ENCODE measurements around the gene PSMG4.

PSMG4 gene

DNA sequence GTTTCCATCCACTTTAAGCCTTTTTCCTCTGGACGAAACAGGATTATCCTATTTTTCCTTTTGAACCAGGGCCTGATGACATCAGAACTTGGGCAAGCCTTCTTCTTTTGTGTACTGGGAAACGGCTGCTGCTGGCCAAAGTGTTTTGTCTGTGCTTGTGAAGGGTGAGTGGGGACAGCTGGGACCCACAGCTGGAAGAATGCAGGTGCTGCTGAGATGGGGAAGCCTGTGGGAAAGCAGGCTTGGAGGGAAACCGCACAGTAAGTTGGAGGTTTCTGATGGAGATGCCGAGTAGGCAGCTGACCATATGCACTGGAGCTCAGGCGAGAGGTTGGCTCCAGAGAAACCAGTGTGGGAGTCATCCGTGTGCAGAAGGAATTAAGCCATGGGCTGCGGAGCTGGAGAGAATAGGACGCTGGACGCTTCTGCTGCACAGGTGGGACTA lies 8.5 kb upstream of the PSMG4 start:
- Histone ChIP-seq H2BK12ac (ENCODE audit: low read length) (no peak overlapping the region), H3K9me3 (ENCODE audit: insufficient read depth, low read depth, low read length) (peaks cover 2% of the 10 kb centered on the region), H3K79me2 (ENCODE audit: control insufficient read depth, insufficient read depth, low read length, poor library complexity) (no peaks in the 10 kb centered on the region), H3K23ac (ENCODE audit: low read length) (no peak overlapping the region), H2BK120ac (ENCODE audit: insufficient read depth, low read length, poor library complexity) (no peak overlapping the region), H3K27ac (ENCODE audit: low read depth, low read length) (no peak overlapping the region), H3K4me3 (ENCODE audit: low read depth, low read length) (no peak overlapping the region), H2AK5ac (ENCODE audit: low read length) (no peak overlapping the region), H3K4me2 (ENCODE audit: low read length) (no peak overlapping the region), H4K8ac (ENCODE audit: low read depth, low read length) (no peak overlapping the region), H3K18ac (ENCODE audit: low read length) (no peak overlapping the region), H3K79me1 (ENCODE audit: low read length) (peaks cover 10% of the 10 kb centered on the region), H3K4ac (ENCODE audit: low read depth, low read length) (no peak overlapping the region), H3K36me3 (ENCODE audit: control insufficient read depth in 1 of 2, insufficient read depth in 2 of 2, low read length in 2 of 2) (no peaks in the 10 kb centered on the region), H3K14ac (ENCODE audit: low read length) (no peak overlapping the region), H4K91ac (ENCODE audit: low read depth, low read length) (no peak overlapping the region), H3K4me1 (ENCODE audit: control insufficient read depth in 1 of 2, insufficient read depth in 2 of 2, low read length in 2 of 2) (peaks cover 18 to 31% of the 10 kb centered on the region in 2 experiments), H4K12ac (ENCODE audit: low read depth, low read length) (no peak overlapping the region), H2BK5ac (ENCODE audit: low read depth, low read length, poor library complexity) (no peak overlapping the region), H2AFZ (ENCODE audit: insufficient read depth, low read length, poor library complexity) (no peak overlapping the region), H3K9ac (ENCODE audit: low read length) (no peak overlapping the region), H3K27me3 (ENCODE audit: insufficient read depth, low read length) (no peaks in the 10 kb centered on the region)
- no peak for DNase-seq
- no CpG with 5 or more reads among the region's 9 CpGs for WGBS (ENCODE audit: extremely low coverage, insufficient coverage, insufficient read length)

- H2AFZ ChIP-seq (ENCODE audit: insufficient read depth, low read length, poor library complexity) = peak overlapping the region; percentile 30
- H4K8ac ChIP-seq (ENCODE audit: low read depth, low read length) = peak overlapping the region; percentile 56
- peak; percentile 74 to 91 for DNase-seq
- H2AK5ac ChIP-seq (ENCODE audit: low read length) = peak overlapping the region; percentile 49
- H3K4me1 ChIP-seq (ENCODE audit: control insufficient read depth in 1 of 2, insufficient read depth in 2 of 2, low read length in 2 of 2) = peaks cover 16 to 29% of the 10 kb centered on the region in 2 experiments
- no peaks in the 10 kb centered on the region for H3K27me3 ChIP-seq (ENCODE audit: insufficient read depth, low read length)
- H3K79me2 ChIP-seq (ENCODE audit: control insufficient read depth, insufficient read depth, low read length, poor library complexity) = no peaks in the 10 kb centered on the region
- no peak overlapping the region for H3K9ac ChIP-seq (ENCODE audit: low read length)
- H2BK120ac ChIP-seq (ENCODE audit: insufficient read depth, low read length, poor library complexity) = no peak overlapping the region
- no peak overlapping the region for H3K4me3 ChIP-seq (ENCODE audit: low read depth, low read length)
- no peak overlapping the region for H4K12ac ChIP-seq (ENCODE audit: low read depth, low read length)
- H3K4me2 ChIP-seq (ENCODE audit: low read length) = peak overlapping the region; percentile 20
- no peak overlapping the region for H3K4ac ChIP-seq (ENCODE audit: low read depth, low read length)
- H3K18ac ChIP-seq (ENCODE audit: low read length) = peak overlapping the region; percentile 22
- H4K91ac ChIP-seq (ENCODE audit: low read depth, low read length) = peak overlapping the region; percentile 45
- H2BK12ac ChIP-seq (ENCODE audit: low read length) = peak overlapping the region; percentile 54
- peaks cover 10% of the 10 kb centered on the region for H3K79me1 ChIP-seq (ENCODE audit: low read length)
- peak overlapping the region; percentile 36 for H3K14ac ChIP-seq (ENCODE audit: low read length)
- no CpG with 5 or more reads among the region's 20 CpGs for WGBS (ENCODE audit: extremely low coverage, insufficient coverage, insufficient read length)
- H2BK5ac ChIP-seq (ENCODE audit: low read depth, low read length, poor library complexity) = no peak overlapping the region
- peaks cover 2% of the 10 kb centered on the region for H3K9me3 ChIP-seq (ENCODE audit: insufficient read depth, low read depth, low read length)
- H3K36me3 ChIP-seq (ENCODE audit: control insufficient read depth in 1 of 2, insufficient read depth in 2 of 2, low read length in 2 of 2) = no peaks in the 10 kb centered on the region
- H3K27ac ChIP-seq (ENCODE audit: low read depth, low read length) = no peak overlapping the region
- no peak overlapping the region for H3K23ac ChIP-seq (ENCODE audit: low read length)
Measured at GRCh38 chr6:3251462-3252314, 7.1 kb upstream of the PSMG4 start.

- Histone ChIP-seq H3K14ac (ENCODE audit: low read length) (no peak overlapping the region), H2AK5ac (ENCODE audit: low read length) (no peak overlapping the region), H3K79me1 (ENCODE audit: low read length) (peaks cover 8% of the 10 kb centered on the region), H3K27ac (ENCODE audit: low read depth, low read length) (no peak overlapping the region), H2BK5ac (ENCODE audit: low read depth, low read length, poor library complexity) (no peak overlapping the region), H3K4me3 (ENCODE audit: low read depth, low read length) (no peak overlapping the region), H3K4ac (ENCODE audit: low read depth, low read length) (no peak overlapping the region), H3K79me2 (ENCODE audit: control insufficient read depth, insufficient read depth, low read length, poor library complexity) (no peaks in the 10 kb centered on the region), H3K9me3 (ENCODE audit: insufficient read depth, low read depth, low read length) (peaks cover 2% of the 10 kb centered on the region), H3K18ac (ENCODE audit: low read length) (no peak overlapping the region), H3K23ac (ENCODE audit: low read length) (no peak overlapping the region), H3K36me3 (ENCODE audit: control insufficient read depth in 1 of 2, insufficient read depth in 2 of 2, low read length in 2 of 2) (no peaks in the 10 kb centered on the region), H3K9ac (ENCODE audit: low read length) (no peak overlapping the region), H3K4me2 (ENCODE audit: low read length) (no peak overlapping the region), H2BK12ac (ENCODE audit: low read length) (no peak overlapping the region), H2BK120ac (ENCODE audit: insufficient read depth, low read length, poor library complexity) (no peak overlapping the region), H3K4me1 (ENCODE audit: control insufficient read depth in 1 of 2, insufficient read depth in 2 of 2, low read length in 2 of 2) (peaks cover 13 to 27% of the 10 kb centered on the region in 2 experiments), H2AFZ (ENCODE audit: insufficient read depth, low read length, poor library complexity) (no peak overlapping the region), H3K27me3 (ENCODE audit: insufficient read depth, low read length) (no peaks in the 10 kb centered on the region), H4K91ac (ENCODE audit: low read depth, low read length) (no peak overlapping the region), H4K12ac (ENCODE audit: low read depth, low read length) (no peak overlapping the region), H4K8ac (ENCODE audit: low read depth, low read length) (no peak overlapping the region)
- DNase-seq = peak; percentile 85 to 91
- WGBS (ENCODE audit: extremely low coverage, insufficient coverage, insufficient read length) = no CpG with 5 or more reads among the region's 10 CpGs
Measured at GRCh38 chr6:3252369-3252768, 6.4 kb upstream of the PSMG4 start.

DNA sequence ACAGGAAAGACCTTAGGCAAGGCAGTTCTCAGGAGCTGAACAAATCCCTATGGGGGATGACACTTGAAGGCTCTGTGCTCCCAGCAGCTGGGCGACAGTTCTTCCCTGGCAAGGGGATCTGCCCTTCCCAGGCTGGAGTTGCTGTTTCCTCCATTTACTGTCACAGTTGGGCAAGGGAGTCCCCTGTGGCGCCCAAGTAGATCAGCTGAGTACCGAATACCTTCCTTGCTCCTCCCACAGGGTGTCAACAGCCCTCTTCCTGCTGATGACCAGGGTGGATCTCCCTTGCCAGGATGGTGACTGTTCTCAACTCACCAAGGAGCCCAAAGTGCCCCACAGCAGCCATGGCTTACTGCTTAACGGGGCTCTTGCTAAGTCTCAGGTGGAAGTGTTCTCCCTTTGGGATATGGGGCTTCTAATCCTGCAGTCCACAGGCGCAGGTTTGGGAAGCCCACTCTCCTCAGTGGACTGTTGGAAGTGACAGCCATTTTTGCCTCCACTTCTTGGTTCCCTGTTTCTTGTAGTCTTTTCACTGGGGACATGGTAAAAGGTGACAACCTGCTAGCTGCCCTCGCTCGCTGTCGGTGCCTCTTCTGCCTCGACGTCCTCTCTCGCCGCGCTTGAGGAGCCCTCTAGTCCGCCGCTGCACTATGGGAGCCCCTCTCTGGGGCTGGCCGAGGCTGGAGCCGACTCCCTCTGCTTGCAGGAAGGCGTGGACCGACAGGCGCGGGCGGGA lies 5.7 kb upstream of the PSMG4 start:
- Histone ChIP-seq H3K4ac (ENCODE audit: low read depth, low read length) (no peak overlapping the region), H4K8ac (ENCODE audit: low read depth, low read length) (no peak overlapping the region), H3K23ac (ENCODE audit: low read length) (no peak overlapping the region), H2AK5ac (ENCODE audit: low read length) (no peak overlapping the region), H3K4me3 (ENCODE audit: low read depth, low read length) (no peak overlapping the region), H2BK120ac (ENCODE audit: insufficient read depth, low read length, poor library complexity) (no peak overlapping the region), H4K91ac (ENCODE audit: low read depth, low read length) (peak overlapping the region; percentile 10), H3K14ac (ENCODE audit: low read length) (no peak overlapping the region), H3K9ac (ENCODE audit: low read length) (no peak overlapping the region), H3K79me1 (ENCODE audit: low read length) (peaks cover 3% of the 10 kb centered on the region), H2BK12ac (ENCODE audit: low read length) (no peak overlapping the region), H3K27me3 (ENCODE audit: insufficient read depth, low read length) (no peaks in the 10 kb centered on the region), H3K27ac (ENCODE audit: low read depth, low read length) (no peak overlapping the region), H3K4me1 (ENCODE audit: control insufficient read depth in 1 of 2, insufficient read depth in 2 of 2, low read length in 2 of 2) (peaks cover 9 to 20% of the 10 kb centered on the region in 2 experiments), H3K36me3 (ENCODE audit: control insufficient read depth in 1 of 2, insufficient read depth in 2 of 2, low read length in 2 of 2) (no peaks in the 10 kb centered on the region), H3K79me2 (ENCODE audit: control insufficient read depth, insufficient read depth, low read length, poor library complexity) (no peaks in the 10 kb centered on the region), H3K9me3 (ENCODE audit: insufficient read depth, low read depth, low read length) (peaks cover 2% of the 10 kb centered on the region), H2BK5ac (ENCODE audit: low read depth, low read length, poor library complexity) (no peak overlapping the region), H3K18ac (ENCODE audit: low read length) (no peak overlapping the region), H4K12ac (ENCODE audit: low read depth, low read length) (no peak overlapping the region), H3K4me2 (ENCODE audit: low read length) (no peak overlapping the region), H2AFZ (ENCODE audit: insufficient read depth, low read length, poor library complexity) (no peak overlapping the region)
- DNase-seq = no peak
- WGBS (ENCODE audit: extremely low coverage, insufficient coverage, insufficient read length) = no CpG with 5 or more reads among the region's 22 CpGs
